IMR-90 (cell line): ENCODE measurements around the gene GDF15. TPM values are rescaled to one million over a fixed set of nuclear protein-coding genes. Genes with fewer than 3 reads are reported as not detected.

Source experiments
- ATAC-seq: fragments of 200-7000 bp; cut with Tn5 transposase; 2 replicates; pipeline ENCODE4 v1.9.1; 2020; ENCODE audit warnings: low read depth, mild to moderate bottlenecking, moderate library complexity
- BruUV-seq: library from RNA; stranded (reverse); fragments of 400-500 nt; replicated peaks from 2 replicates; lab custom pipeline; 2021; lab: Mats Ljungman, UMichigan
- CTCF ChIA-PET: fragments of 300-600 bp; formaldehyde crosslinking; extraction: SDS; loops from one replicate; lab custom pipeline; 2021; ENCODE audit warnings: antibody characterized with exemption; lab: Yijun Ruan, JAX
- POLR2A ChIA-PET: fragments of 300-600 bp; sonication (Branson Sonifier 250); formaldehyde crosslinking; loops from one replicate; lab custom pipeline; 2022; ENCODE audit warnings: antibody characterized with exemption; ENCODE audit not compliant: unreplicated experiment; lab: Charles Lee
- DNase-seq: peaks from one replicate; pipeline ENCODE4 v3.0.0; 2013
- H2AFZ ChIP-seq: replicated peaks from 2 replicates; pipeline ENCODE3; 2013; ENCODE audit warnings: low read length, mild to moderate bottlenecking; ENCODE audit not compliant: poor library complexity
- H2AK5ac ChIP-seq: 2 replicates; pipeline ENCODE4 v1.6.1; 2013; ENCODE audit warnings: low read depth, low read length, inconsistent platforms
- H2AK9ac ChIP-seq: replicated peaks from 2 replicates; pipeline ENCODE3; 2013; ENCODE audit warnings: mild to moderate bottlenecking, low read depth, low read length, moderate library complexity; ENCODE audit not compliant: poor library complexity
- H2BK120ac ChIP-seq: 2 replicates; pipeline ENCODE4 v1.6.1; 2013; ENCODE audit warnings: low read depth, low read length, inconsistent platforms
- H2BK15ac ChIP-seq: 3 replicates; pipeline ENCODE4 v1.6.1; 2013; ENCODE audit warnings: low read depth, low read length, inconsistent platforms
- H2BK20ac ChIP-seq: 2 replicates; pipeline ENCODE4 v1.6.1; 2013; ENCODE audit warnings: low read depth, mild to moderate bottlenecking, inconsistent platforms, low read length, moderate library complexity
- H2BK5ac ChIP-seq: 2 replicates; pipeline ENCODE4 v1.6.1; 2013; ENCODE audit warnings: mild to moderate bottlenecking, low read depth, low read length, inconsistent platforms; ENCODE audit not compliant: poor library complexity, severe bottlenecking
- H3K14ac ChIP-seq: replicated peaks from 2 replicates; pipeline ENCODE4 v1.6.1; 2013; ENCODE audit warnings: low read depth, low read length, inconsistent platforms
- H3K18ac ChIP-seq: 2 replicates; pipeline ENCODE4 v1.6.1; 2013; ENCODE audit warnings: low read depth, low read length, control low read depth
- H3K23ac ChIP-seq: 2 replicates; pipeline ENCODE4 v1.6.1; 2013; ENCODE audit warnings: low read depth, low read length, inconsistent platforms
- H3K27ac ChIP-seq: 2 replicates; pipeline ENCODE4 v1.5.1; 2013; ENCODE audit warnings: mild to moderate bottlenecking, control low read depth, low read length; ENCODE audit not compliant: insufficient read depth
- H3K27me3 ChIP-seq: 2 replicates; pipeline ENCODE4 v1.6.1; 2013; ENCODE audit warnings: low read length; ENCODE audit not compliant: control insufficient read depth, insufficient read depth
- H3K36me3 ChIP-seq: 2 replicates; pipeline ENCODE4 v1.6.1; 2013; ENCODE audit warnings: low read length, mixed read lengths; ENCODE audit not compliant: control insufficient read depth, insufficient read depth
- H3K4ac ChIP-seq: 2 replicates; pipeline ENCODE4 v1.6.1; 2013; ENCODE audit warnings: low read depth, low read length, inconsistent platforms
- H3K4me1 ChIP-seq: 2 replicates; pipeline ENCODE4 v1.6.1; 2013; ENCODE audit warnings: low read length, mixed read lengths; ENCODE audit not compliant: control insufficient read depth, insufficient read depth
- H3K4me2 ChIP-seq: 2 replicates; pipeline ENCODE4 v1.6.1; 2013; ENCODE audit warnings: low read depth, mild to moderate bottlenecking, control low read depth, low read length, moderate library complexity
- H3K4me3 ChIP-seq: 2 replicates; pipeline ENCODE4 v1.5.1; 2013; ENCODE audit warnings: low read depth, mild to moderate bottlenecking, control low read depth, low read length, moderate library complexity; ENCODE audit not compliant: insufficient read depth
- H3K56ac ChIP-seq: 2 replicates; pipeline ENCODE4 v1.6.1; 2013; ENCODE audit warnings: low read length, inconsistent platforms; ENCODE audit not compliant: insufficient read depth; ENCODE audit errors: extremely low read depth
- H3K79me1 ChIP-seq, 2 experiments: 2 replicates each; pipeline ENCODE4 v1.6.1; 2013; ENCODE audit warnings: low read length in 2 of 2, inconsistent platforms in 1 of 2, low read depth in 1 of 2
- H3K9ac ChIP-seq: 2 replicates; pipeline ENCODE4 v1.6.1; 2013; ENCODE audit warnings: low read depth, low read length, control low read depth
- H3K9me1 ChIP-seq: 2 replicates; pipeline ENCODE4 v1.6.1; 2013; ENCODE audit warnings: low read length, inconsistent platforms; ENCODE audit not compliant: insufficient read depth
- H3K9me3 ChIP-seq: 2 replicates; pipeline ENCODE4 v1.6.1; 2013; ENCODE audit warnings: low read length; ENCODE audit not compliant: control insufficient read depth, insufficient read depth
- H4K20me1 ChIP-seq: 2 replicates; pipeline ENCODE4 v1.6.1; 2013; ENCODE audit warnings: low read length, inconsistent platforms; ENCODE audit not compliant: insufficient read depth
- H4K5ac ChIP-seq: 2 replicates; pipeline ENCODE4 v1.6.1; 2013; ENCODE audit warnings: mild to moderate bottlenecking, low read depth, low read length, control low read depth
- H4K8ac ChIP-seq, 2 experiments: 2 replicates each; pipeline ENCODE4 v1.6.1; 2013; ENCODE audit warnings: low read depth in 2 of 2, low read length in 2 of 2, control low read depth in 1 of 2, inconsistent platforms in 1 of 2
- H4K91ac ChIP-seq: 2 replicates; pipeline ENCODE4 v1.6.1; 2013; ENCODE audit warnings: low read depth, low read length, inconsistent platforms; ENCODE audit not compliant: insufficient read depth
- CEBPB ChIP-seq: IDR thresholded peaks from 2 replicates; pipeline ENCODE4 v1.6.1; 2012; ENCODE audit warnings: low read depth, low read length, improper control_type of control experiment
- CHD1 ChIP-seq: IDR thresholded peaks from 2 replicates; pipeline ENCODE4 v1.6.1; 2012; ENCODE audit warnings: low read depth, low read length, improper control_type of control experiment
- MAFK ChIP-seq: IDR thresholded peaks from 2 replicates; pipeline ENCODE4 v1.6.1; 2012; ENCODE audit warnings: low read depth, low read length, improper control_type of control experiment
- MAZ ChIP-seq: IDR thresholded peaks from 2 replicates; pipeline ENCODE4 v1.6.1; 2012; ENCODE audit warnings: low read depth, mild to moderate bottlenecking, low read length, improper control_type of control experiment, moderate library complexity, borderline replicate concordance
- RCOR1 ChIP-seq: IDR thresholded peaks from 2 replicates; pipeline ENCODE4 v1.6.1; 2012; ENCODE audit warnings: mild to moderate bottlenecking, low read length, improper control_type of control experiment; ENCODE audit not compliant: insufficient replicate concordance
- WGBS, 2 experiments: methylation state at CpG; one replicate each; pipeline versions ENCODE4 v1.1.5 to v1.1.7; 2013; ENCODE audit warnings: missing lambda C conversion rate in 2 of 2; ENCODE audit not compliant: insufficient read length in 1 of 2; ENCODE audit errors: extremely low coverage in 2 of 2; 5-methylcytosine and 5-hydroxymethylcytosine counted together
- dilution Hi-C: fragments of 300-500 bp; cut with HindIII; formaldehyde crosslinking; loops from one replicate; pipeline ENCODE4 v1.14.3; 2018; ENCODE audit warnings: low sequenced_read_pairs; ENCODE audit not compliant: unreplicated experiment
- in situ Hi-C: fragments of 300-500 bp; cut with MboI; formaldehyde crosslinking; loops from 3 replicates; pipeline ENCODE4 v1.14.3; 2019; ENCODE audit warnings: low sequenced_read_pairs, inconsistent platforms, mixed read lengths
- intact Hi-C: fragments of 100-400 bp; cut with micrococcal nuclease; formaldehyde crosslinking; loops from 2 replicates; pipeline ENCODE4 v1.10.0; 2022
- polyA plus RNA-seq, 3 experiments: library from polyadenylated mRNA; depleted of rRNA; stranded (reverse); fragments of >200 nt; gene quantifications; 2 replicates each; pipeline ENCODE4 v1.2.3, GENCODE V29; 2012; ENCODE audit warnings: low replicate concordance in 1 of 3
- total RNA-seq: library from RNA; depleted of rRNA; stranded (reverse); fragments of >200 nt; gene quantifications from 2 replicates; pipeline ENCODE4 v1.2.3, GENCODE V29; 2012

GDF15 gene
- total and polyA plus RNA-seq, 2 of the 4 experiments (the other 2 are of a cell fraction) = 5.6 to 49.8 TPM

DNA sequence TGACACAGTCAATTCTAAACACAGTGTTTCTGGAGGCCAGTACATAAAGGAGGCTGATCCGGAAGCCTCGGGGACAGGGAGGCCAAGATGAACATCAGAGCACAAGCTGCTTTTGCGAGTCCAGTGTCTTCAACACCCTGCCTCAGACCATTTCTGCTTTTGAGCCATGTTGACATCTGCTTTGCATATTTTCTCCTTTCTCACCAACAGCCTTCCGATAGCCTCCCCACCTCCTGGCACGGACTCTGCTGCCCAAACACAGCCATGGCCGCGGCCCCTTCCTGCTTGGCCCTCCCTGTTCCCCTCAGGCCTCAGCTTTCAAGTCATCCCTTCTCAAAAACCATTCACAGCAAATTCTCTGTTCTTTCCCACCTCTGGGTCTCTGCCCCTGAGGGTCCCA is 7.9 kb downstream of the GDF15 start:
- Histone ChIP-seq H4K8ac (peak overlapping the region in 1 of 2 experiments; percentile 9; a peak in 2 of 4 replicates), H2AK5ac (peak overlapping the region; percentile 75), H3K36me3 (peaks cover 6% of the 10 kb centered on the region; the same call in 1 of the 2 replicates), H3K9ac (no peak overlapping the region), H4K91ac (no peak overlapping the region; the same call in 1 of the 2 replicates), H3K14ac (no peak overlapping the region), H3K9me1 (peaks cover 6% of the 10 kb centered on the region; the same call in 1 of the 2 replicates), H3K4me3 (no peak overlapping the region), H3K4ac (peak overlapping the region; percentile 44; the same call in 1 of the 2 replicates), H3K27me3 (no peaks in the 10 kb centered on the region), H4K5ac (no peak overlapping the region), H2BK20ac (no peak overlapping the region), H2AFZ (no peak overlapping the region), H3K4me1 (peaks cover 19% of the 10 kb centered on the region), H2AK9ac (no peak overlapping the region), H2BK120ac (no peak overlapping the region), H2BK5ac (no peak overlapping the region), H3K4me2 (no peak overlapping the region), H4K20me1 (peaks cover 6% of the 10 kb centered on the region), H3K18ac (no peak overlapping the region), H3K27ac (no peak overlapping the region), H3K79me1 (peaks cover 0 to 8% of the 10 kb centered on the region in 2 experiments; a peak in 1 of 4 replicates), H3K56ac (no peak overlapping the region), H3K9me3 (no peaks in the 10 kb centered on the region), H3K23ac (no peak overlapping the region), H2BK15ac (no peak overlapping the region)
- in situ Hi-C loops (no loop called here), intact Hi-C loops (no loop called here), dilution Hi-C loops (no loop called here)
- DNase-seq (no peak), ATAC-seq (no peak)
- no peak for TF ChIP-seq MAZ
- no peak for TF ChIP-seq CHD1
- TF ChIP-seq RCOR1 = no peak
- TF ChIP-seq MAFK = no peak
- TF ChIP-seq CEBPB = no peak
- 65% methylated on average over 5 of the region's 7 CpGs; no CpG with 5 or more reads in 1 of the 2 experiments for WGBS, 2 experiments
- ChIA-PET POLR2A (no interaction called here), CTCF (interaction anchor here (0.5 kb wide), 1 partner anchor 15 kb away, joined by 3 read pairs; no protein-coding TSS in a partner anchor)
- BruUV-seq = no TSS peak
